HUES48 (cell line): ENCODE measurements around the gene IGSF1.

ENCODE experiments used
- H3K27ac ChIP-seq: one replicate; pipeline ENCODE4 v1.7.0; 2013; ENCODE audit warnings: low read depth, low read length, inconsistent platforms
- H3K27me3 ChIP-seq: 2 replicates; pipeline ENCODE4 v1.6.1; 2013; ENCODE audit warnings: mild to moderate bottlenecking, low read length; ENCODE audit not compliant: control insufficient read depth, insufficient read depth
- H3K36me3 ChIP-seq: 2 replicates; pipeline ENCODE4 v1.6.1; 2013; ENCODE audit warnings: low read length; ENCODE audit not compliant: control insufficient read depth, insufficient read depth
- H3K4me1 ChIP-seq: 2 replicates; pipeline ENCODE4 v1.6.1; 2013; ENCODE audit warnings: mild to moderate bottlenecking, low read length; ENCODE audit not compliant: control insufficient read depth, insufficient read depth
- H3K4me3 ChIP-seq: 2 replicates; pipeline ENCODE4 v1.5.1; 2013; ENCODE audit warnings: mild to moderate bottlenecking, low read depth, low read length
- H3K9ac ChIP-seq: 2 replicates; pipeline ENCODE4 v1.6.1; 2013; ENCODE audit warnings: mild to moderate bottlenecking, low read depth, low read length, moderate library complexity
- H3K9me3 ChIP-seq: 2 replicates; pipeline ENCODE4 v1.6.1; 2013; ENCODE audit warnings: low read length; ENCODE audit not compliant: control insufficient read depth, insufficient read depth

IGSF1 gene

DNA sequence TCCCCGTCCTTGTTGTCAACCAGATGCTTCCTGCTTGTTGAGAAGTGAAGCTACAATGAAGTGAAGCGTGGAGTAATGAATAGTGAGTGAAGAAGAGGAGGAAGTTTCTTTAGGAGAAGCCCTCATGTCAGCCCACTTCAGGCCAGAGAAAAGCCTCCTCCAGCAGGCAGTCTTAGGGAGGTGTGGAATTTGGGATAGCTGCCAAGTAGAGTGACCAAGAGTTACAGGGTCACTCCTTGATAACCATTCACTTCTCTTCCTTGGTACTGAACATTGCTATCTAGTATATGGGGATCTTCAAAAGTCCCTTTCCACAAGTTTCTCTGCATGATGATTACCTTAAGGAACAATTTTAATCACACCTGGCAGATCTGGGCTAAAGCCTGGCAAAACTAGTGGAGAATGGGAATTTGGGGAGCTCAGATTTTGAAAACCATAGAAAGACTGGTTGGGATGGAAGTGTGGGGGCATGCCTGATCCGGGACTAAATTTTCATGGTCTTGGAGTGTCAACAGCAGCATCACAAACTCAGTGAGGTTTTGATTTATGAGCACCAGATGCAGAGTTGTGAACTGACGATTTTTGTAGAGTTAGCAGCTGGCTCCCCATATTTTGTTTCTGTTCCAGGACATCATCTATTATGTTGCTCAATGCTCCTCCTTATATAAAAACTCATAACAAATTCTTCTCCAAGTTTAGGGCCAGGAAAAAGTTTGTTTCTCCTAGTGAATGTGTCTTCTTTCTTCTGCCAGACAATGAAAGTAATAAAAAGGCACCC lies 53.1 kb downstream of the IGSF1 start:
- H3K9ac ChIP-seq: no peak overlapping the region
- H3K4me3 ChIP-seq: no peak overlapping the region
- no peaks in the 10 kb centered on the region for H3K36me3 ChIP-seq
- H3K27ac ChIP-seq: no peak overlapping the region
- no peaks in the 10 kb centered on the region for H3K9me3 ChIP-seq
- peaks cover 2% of the 10 kb centered on the region; the same call in 1 of the 2 replicates for H3K27me3 ChIP-seq
- peaks cover 8% of the 10 kb centered on the region for H3K4me1 ChIP-seq

GRCh38 chrX:131227608-131228007 lies 61.5 kb downstream of the IGSF1 start:
- H3K27me3 ChIP-seq: peaks cover 12% of the 10 kb centered on the region; the same call in 1 of the 2 replicates
- no peaks in the 10 kb centered on the region for H3K9me3 ChIP-seq
- no peak overlapping the region for H3K4me3 ChIP-seq
- H3K4me1 ChIP-seq: peaks cover 7% of the 10 kb centered on the region
- H3K27ac ChIP-seq: no peak overlapping the region
- H3K36me3 ChIP-seq: no peaks in the 10 kb centered on the region
- H3K9ac ChIP-seq: no peak overlapping the region

GRCh38 chrX:131226591-131226990 lies 62.5 kb downstream of the IGSF1 start:
- Histone ChIP-seq H3K9ac (no peak overlapping the region), H3K9me3 (no peaks in the 10 kb centered on the region), H3K4me3 (no peak overlapping the region), H3K4me1 (peaks cover 7% of the 10 kb centered on the region), H3K36me3 (no peaks in the 10 kb centered on the region), H3K27ac (no peak overlapping the region), H3K27me3 (peaks cover 12% of the 10 kb centered on the region; the same call in 1 of the 2 replicates)

- H3K9ac ChIP-seq: no peak overlapping the region
- no peak overlapping the region for H3K4me3 ChIP-seq
- H3K9me3 ChIP-seq: no peaks in the 10 kb centered on the region
- no peak overlapping the region for H3K27ac ChIP-seq
- peaks cover 7% of the 10 kb centered on the region for H3K4me1 ChIP-seq
- no peaks in the 10 kb centered on the region for H3K36me3 ChIP-seq
- peaks cover 15% of the 10 kb centered on the region; the same call in 1 of the 2 replicates for H3K27me3 ChIP-seq
These were observed 64.0 kb downstream of the IGSF1 start for GRCh38 chrX:131225078-131225477.
